Measurements from ENCODE around the gene MLXIP.

Gene MLXIP

DNA sequence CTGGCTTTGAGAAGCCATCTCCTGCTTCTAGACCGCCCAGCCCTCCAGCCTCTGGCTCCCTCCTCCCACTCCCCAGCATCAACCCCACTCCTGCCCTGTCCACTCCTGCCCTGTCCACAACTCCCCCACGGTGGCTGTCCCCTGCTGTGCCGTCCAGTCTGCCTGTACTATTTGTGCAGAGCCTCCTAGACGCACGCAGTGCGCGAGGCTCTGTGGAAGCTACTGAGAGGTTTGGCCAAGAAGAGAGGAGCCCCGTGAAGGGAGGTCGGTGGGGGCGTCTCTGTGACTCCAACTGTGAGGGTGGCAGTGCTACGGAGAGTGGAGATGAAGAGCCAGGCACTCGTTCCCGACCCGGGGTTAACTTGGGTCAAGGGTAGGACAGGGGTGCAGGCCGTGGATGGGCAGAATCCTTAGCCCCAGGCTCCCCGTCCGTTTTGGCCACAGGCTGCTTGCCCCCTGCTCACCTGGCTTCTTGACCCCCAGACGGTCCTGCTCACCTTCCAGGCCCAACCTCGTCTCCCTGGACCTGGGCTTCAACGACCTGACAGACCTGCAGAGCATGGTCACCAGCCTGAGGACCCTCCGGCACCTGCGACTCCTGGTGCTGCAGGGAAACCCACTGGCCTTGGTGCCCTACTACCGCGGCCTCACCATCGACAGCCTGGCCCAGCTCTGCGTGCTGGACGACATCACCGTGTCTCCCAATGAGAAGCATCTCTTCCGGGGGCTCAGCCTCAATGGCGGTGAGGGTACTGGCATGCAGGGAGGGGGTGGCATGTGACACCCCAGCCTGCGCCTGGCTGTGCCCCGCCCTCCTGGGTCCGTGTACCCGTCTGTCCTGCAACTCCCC lies 111.3 kb downstream of the MLXIP start:
- no peak for DNase-seq

DNA sequence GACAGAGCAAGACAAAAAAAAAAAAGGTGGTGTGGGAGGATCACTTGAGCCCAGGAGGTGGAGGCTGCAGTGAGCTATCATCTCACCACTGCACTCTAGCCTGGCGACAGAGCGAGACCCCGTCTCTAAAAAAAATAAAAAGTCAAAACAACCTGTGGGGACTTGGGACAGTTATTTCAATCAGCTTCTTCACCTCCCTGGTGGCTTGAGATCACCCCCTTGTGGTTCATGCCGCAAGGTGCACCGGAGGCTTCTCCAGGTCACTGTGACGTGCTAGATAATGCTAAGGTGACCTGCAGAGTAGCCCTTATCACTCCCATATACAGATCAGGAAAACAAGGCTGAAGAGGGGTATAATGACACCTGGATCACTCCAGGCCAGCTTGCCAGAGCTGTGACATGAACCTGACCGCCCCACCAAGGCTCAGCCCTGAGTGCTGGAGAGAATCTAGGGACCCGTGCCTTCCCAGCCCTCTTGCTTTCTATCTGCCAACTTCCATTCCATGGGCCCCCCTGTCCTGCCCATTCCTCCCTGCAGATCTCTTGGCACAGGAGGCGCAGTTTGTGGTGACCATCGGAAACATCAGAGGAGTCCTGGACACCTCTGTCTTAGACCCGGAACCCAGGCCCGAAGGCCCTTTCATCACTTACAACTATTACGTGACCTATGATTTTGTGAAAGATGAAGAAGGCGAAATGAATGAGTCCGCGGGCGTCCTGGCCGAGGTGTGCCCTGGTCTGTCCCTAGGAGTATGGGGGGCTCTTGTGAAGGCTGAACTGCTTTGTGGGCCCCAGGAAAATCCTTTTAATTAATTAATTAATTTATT lies 112.5 kb downstream of the MLXIP start:
- peak; percentile 22 for DNase-seq

DNA sequence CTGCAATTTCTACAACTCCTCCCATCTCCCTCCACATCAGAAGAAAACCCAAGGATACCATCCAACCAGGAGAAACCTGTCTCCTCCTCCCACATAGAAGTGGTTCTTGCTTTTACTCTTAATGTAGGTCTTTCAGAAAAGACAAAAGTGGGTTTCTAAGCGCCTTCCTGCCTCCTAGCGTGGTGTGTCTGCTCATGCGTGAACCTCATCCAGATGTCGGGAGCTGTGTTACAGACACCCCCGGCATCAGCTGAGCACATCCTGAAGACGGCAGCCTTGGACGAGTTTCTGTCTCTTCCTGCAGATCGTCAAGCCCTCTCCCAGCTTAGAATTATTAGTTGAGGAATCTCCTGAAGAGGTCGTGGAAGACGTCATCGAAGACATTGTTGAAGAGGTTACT lies 113.9 kb downstream of the MLXIP start:
- no peak for DNase-seq

DNA sequence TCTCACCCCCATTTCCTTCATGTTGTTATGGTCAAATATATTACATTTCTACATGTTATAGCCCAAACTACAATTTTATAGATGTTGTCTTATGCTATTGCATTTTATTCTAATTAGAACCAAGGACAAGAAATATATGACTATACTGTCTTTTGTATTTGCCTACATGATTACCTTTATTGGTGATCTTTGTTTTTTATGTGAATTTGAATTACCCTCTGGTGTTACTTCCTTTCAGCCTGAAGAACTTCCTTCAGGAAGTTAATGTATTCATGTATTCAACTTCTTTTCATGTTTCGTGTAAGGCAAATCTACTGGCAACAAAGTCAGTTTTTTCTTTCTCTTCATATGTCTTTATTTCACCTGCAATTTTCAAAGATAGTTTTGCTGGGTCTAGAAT lies 116.2 kb downstream of the MLXIP start:
- DNase-seq = no peak

DNA sequence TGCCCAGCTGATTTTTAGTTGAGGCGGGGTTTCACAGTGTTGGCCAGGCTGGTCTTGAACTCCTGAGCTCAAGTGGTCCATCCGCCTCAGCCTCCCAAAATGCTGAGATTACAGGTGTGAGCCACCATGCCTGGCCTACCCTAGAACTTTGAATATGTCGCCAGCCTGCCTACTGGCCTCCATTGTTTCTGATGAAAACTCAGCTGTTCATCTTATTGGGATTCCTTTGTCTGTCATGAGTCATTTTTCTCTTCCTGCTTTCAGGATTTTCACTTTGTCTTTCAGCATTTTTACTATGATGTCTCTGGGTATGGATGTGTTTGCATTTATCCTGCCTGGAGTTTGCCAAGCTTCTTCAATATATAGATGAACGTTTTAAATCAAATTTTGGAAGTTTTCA lies 116.8 kb downstream of the MLXIP start:
- DNase-seq = no peak
